Liver (tissue), 9 donors: Measurements from ENCODE around the gene NRDC. TPM values are rescaled to one million over a fixed set of nuclear protein-coding genes. Genes with fewer than 3 reads are reported as not detected.

Experiments
- DNase-seq: peaks from one replicate; pipeline ENCODE4 v3.0.0-alpha.2; 2017; ENCODE audit warnings: low spot score
- H3K27ac ChIP-seq, 2 donors: one replicate each; pipeline ENCODE4 v1.7.0; 2013; ENCODE audit warnings: inconsistent platforms in 2 of 2, low read length in 2 of 2, control low read depth in 1 of 2, low read depth in 1 of 2, mild to moderate bottlenecking in 1 of 2
- H3K27me3 ChIP-seq, 4 donors: one replicate each; pipeline versions ENCODE4 v1.6.1 to v1.7.0; 2013; ENCODE audit warnings: low read length in 3 of 4, inconsistent platforms in 1 of 4, mild to moderate bottlenecking in 1 of 4, moderate library complexity in 1 of 4; ENCODE audit not compliant: control insufficient read depth in 4 of 4, insufficient read depth in 4 of 4
- H3K36me3 ChIP-seq, 4 donors: one replicate each; pipeline versions ENCODE4 v1.6.1 to v1.7.0; 2013; ENCODE audit warnings: low read length in 3 of 4, mild to moderate bottlenecking in 3 of 4, low read depth in 1 of 4, moderate library complexity in 1 of 4; ENCODE audit not compliant: control insufficient read depth in 4 of 4, insufficient read depth in 3 of 4
- H3K4me1 ChIP-seq, 4 donors: one replicate each; pipeline versions ENCODE4 v1.6.1 to v1.7.0; 2013; ENCODE audit warnings: low read length in 3 of 4, mild to moderate bottlenecking in 3 of 4, moderate library complexity in 1 of 4; ENCODE audit not compliant: control insufficient read depth in 4 of 4, insufficient read depth in 4 of 4
- H3K4me3 ChIP-seq, 3 donors: one replicate each; pipeline versions ENCODE4 v1.6.1 to v1.7.0; 2013; ENCODE audit warnings: low read length in 3 of 3, control low read depth in 1 of 3, low read depth in 1 of 3, mild to moderate bottlenecking in 1 of 3
- H3K9ac ChIP-seq, 2 donors: one replicate each; pipeline ENCODE4 v1.7.0; 2013; ENCODE audit warnings: low read length in 2 of 2, mild to moderate bottlenecking in 2 of 2, moderate library complexity in 2 of 2, control low read depth in 1 of 2, low read depth in 1 of 2
- H3K9me3 ChIP-seq, 4 donors: one replicate each; pipeline versions ENCODE4 v1.6.1 to v1.7.0; 2013; ENCODE audit warnings: low read length in 3 of 4; ENCODE audit not compliant: control insufficient read depth in 4 of 4
- EGR1 ChIP-seq, 2 donors: IDR thresholded peaks; 2 replicates each; pipeline ENCODE4 v1.6.1; 2016 to 2018; ENCODE audit warnings: antibody characterized with exemption in 2 of 2, low read depth in 2 of 2
- FOXA1 ChIP-seq: IDR thresholded peaks from 2 replicates; pipeline ENCODE4 v1.6.1; 2016; ENCODE audit warnings: antibody characterized with exemption
- FOXA2 ChIP-seq: IDR thresholded peaks from 2 replicates; pipeline ENCODE4 v1.6.1; 2016; ENCODE audit warnings: antibody characterized with exemption
- HNF4A ChIP-seq, 2 donors: conservative IDR thresholded peaks; 2 replicates each; pipeline ENCODE4 v1.6.1; 2016; ENCODE audit warnings: antibody characterized with exemption in 2 of 2, mild to moderate bottlenecking in 2 of 2
- MAX ChIP-seq: IDR thresholded peaks from 2 replicates; pipeline ENCODE4 v1.6.1; 2016; ENCODE audit warnings: antibody characterized with exemption
- REST ChIP-seq: IDR thresholded peaks from 2 replicates; pipeline ENCODE4 v1.6.1; 2016; ENCODE audit warnings: antibody characterized with exemption, mild to moderate bottlenecking
- SP1 ChIP-seq: IDR thresholded peaks from 2 replicates; pipeline ENCODE4 v1.6.1; 2018; ENCODE audit warnings: antibody characterized with exemption, mild to moderate bottlenecking
- ZBTB33 ChIP-seq: IDR thresholded peaks from 2 replicates; pipeline ENCODE4 v1.6.1; 2016; ENCODE audit warnings: antibody characterized with exemption
- WGBS: extraction: QIAGEN DNeasy Blood & Tissue Kit; methylation state at CpG from one replicate; pipeline ENCODE4 v1.1.7; 2013; 5-methylcytosine and 5-hydroxymethylcytosine counted together
- polyA plus RNA-seq, 2 donors: library from polyadenylated mRNA; stranded (reverse) in 1 of 2; unstranded in 1 of 2; fragments of 200-250 nt in 1 of 2; fragments of >200 nt in 1 of 2; fragmentation: Nextera tagmentation in 1 of 2; extraction: Ambion mirVana in 1 of 2; gene quantifications; one replicate each; pipeline versions ENCODE4 v1.2.1 to v1.2.3, GENCODE V29; 2013 to 2015
- total RNA-seq, 2 donors: library from RNA; depleted of rRNA; stranded (reverse); fragments of >200 nt; gene quantifications; one replicate each; pipeline ENCODE4 v1.2.3, GENCODE V29; 2014
- donor health status: healthy.
- donor health status: healthy.
- donor health status: healthy.
- donor health status: healthy.
- donor health status: healthy.

NRDC gene
- total and polyA plus RNA-seq, 4 donors = 42.8 to 88.7 (median 72.1) TPM

- 68% methylated on average over 8 of the region's 8 CpGs for WGBS
- no peak for DNase-seq
- H3K27me3 ChIP-seq = no peaks in the 10 kb centered on the region
- no peak overlapping the region for H3K4me3 ChIP-seq
- H3K4me1 ChIP-seq = no peaks in the 10 kb centered on the region
- H3K36me3 ChIP-seq = peaks cover 0 to 3% (median 0%) of the 10 kb centered on the region in 4 donors
- H3K27ac ChIP-seq = no peak overlapping the region
- TF ChIP-seq FOXA2 = no peak
- no peaks in the 10 kb centered on the region for H3K9me3 ChIP-seq
- no peak overlapping the region for H3K9ac ChIP-seq
Measured at GRCh38 chr1:51850420-51851223, 27.9 kb downstream of the NRDC start.

GRCh38 chr1:51847294-51847920 is 31.1 kb downstream of the NRDC start:
- H3K4me3 ChIP-seq = no peak overlapping the region
- DNase-seq = no peak

More at GRCh38 chr1:51847294-51847920, 31.1 kb downstream of the NRDC start:
- Histone ChIP-seq H3K4me1 (peaks cover 0 to 4% (median 1%) of the 10 kb centered on the region in 4 donors), H3K9me3 (no peaks in the 10 kb centered on the region), H3K9ac (no peak overlapping the region), H3K27me3 (no peaks in the 10 kb centered on the region), H3K36me3 (peaks cover 0 to 1% (median 0%) of the 10 kb centered on the region in 4 donors), H3K27ac (no peak overlapping the region)
- over 99% methylated on average over 42 of the region's 42 CpGs for WGBS
- TF ChIP-seq HNF4A (conservative IDR thresholded peaks at IDR 0.05) (no peak), EGR1 (IDR thresholded peaks at IDR 0.05; ENCODE audit: low read depth in 2 of 2) (no peak), MAX (no peak), REST (no peak), ZBTB33 (no peak), FOXA1 (no peak), SP1 (no peak)
